Liver (tissue), 9 donors: ENCODE results near the gene LRRN1. TPM values are rescaled to one million over a fixed set of nuclear protein-coding genes. Genes with fewer than 3 reads are reported as not detected.
A peak's percentile ranks its signal among the peaks of the same experiment; 100 is the strongest.

Experiments used
- DNase-seq: peaks from one replicate; pipeline ENCODE4 v3.0.0-alpha.2; 2017; ENCODE audit warnings: low spot score
- H3K27ac ChIP-seq, 2 donors: one replicate each; pipeline ENCODE4 v1.7.0; 2013; ENCODE audit warnings: inconsistent platforms in 2 of 2, low read length in 2 of 2, control low read depth in 1 of 2, low read depth in 1 of 2, mild to moderate bottlenecking in 1 of 2
- H3K27me3 ChIP-seq, 4 donors: one replicate each; pipeline versions ENCODE4 v1.6.1 to v1.7.0; 2013; ENCODE audit warnings: low read length in 3 of 4, inconsistent platforms in 1 of 4, mild to moderate bottlenecking in 1 of 4, moderate library complexity in 1 of 4; ENCODE audit not compliant: control insufficient read depth in 4 of 4, insufficient read depth in 4 of 4
- H3K36me3 ChIP-seq, 4 donors: one replicate each; pipeline versions ENCODE4 v1.6.1 to v1.7.0; 2013; ENCODE audit warnings: low read length in 3 of 4, mild to moderate bottlenecking in 3 of 4, low read depth in 1 of 4, moderate library complexity in 1 of 4; ENCODE audit not compliant: control insufficient read depth in 4 of 4, insufficient read depth in 3 of 4
- H3K4me1 ChIP-seq, 4 donors: one replicate each; pipeline versions ENCODE4 v1.6.1 to v1.7.0; 2013; ENCODE audit warnings: low read length in 3 of 4, mild to moderate bottlenecking in 3 of 4, moderate library complexity in 1 of 4; ENCODE audit not compliant: control insufficient read depth in 4 of 4, insufficient read depth in 4 of 4
- H3K4me3 ChIP-seq, 3 donors: one replicate each; pipeline versions ENCODE4 v1.6.1 to v1.7.0; 2013; ENCODE audit warnings: low read length in 3 of 3, control low read depth in 1 of 3, low read depth in 1 of 3, mild to moderate bottlenecking in 1 of 3
- H3K9ac ChIP-seq, 2 donors: one replicate each; pipeline ENCODE4 v1.7.0; 2013; ENCODE audit warnings: low read length in 2 of 2, mild to moderate bottlenecking in 2 of 2, moderate library complexity in 2 of 2, control low read depth in 1 of 2, low read depth in 1 of 2
- H3K9me3 ChIP-seq, 4 donors: one replicate each; pipeline versions ENCODE4 v1.6.1 to v1.7.0; 2013; ENCODE audit warnings: low read length in 3 of 4; ENCODE audit not compliant: control insufficient read depth in 4 of 4
- CTCF ChIP-seq: fragments of 150-350 bp; IDR thresholded peaks from 2 replicates; pipeline ENCODE4 v1.5.1; 2017; ENCODE audit warnings: improper control_type of control experiment, low read depth, low read length; ENCODE audit not compliant: missing input control
- HNF4A ChIP-seq, 2 donors: conservative IDR thresholded peaks; 2 replicates each; pipeline ENCODE4 v1.6.1; 2016; ENCODE audit warnings: antibody characterized with exemption in 2 of 2, mild to moderate bottlenecking in 2 of 2
- HNF4G ChIP-seq: IDR thresholded peaks from 2 replicates; pipeline ENCODE4 v1.6.1; 2016; ENCODE audit warnings: antibody characterized with exemption
- JUND ChIP-seq, 2 donors: IDR thresholded peaks; 2 replicates each; pipeline ENCODE4 v1.6.1; 2016; ENCODE audit warnings: antibody characterized with exemption in 2 of 2
- MAX ChIP-seq: IDR thresholded peaks from 2 replicates; pipeline ENCODE4 v1.6.1; 2016; ENCODE audit warnings: antibody characterized with exemption
- NR2F2 ChIP-seq: IDR thresholded peaks from 2 replicates; pipeline ENCODE4 v1.6.1; 2016; ENCODE audit warnings: antibody characterized with exemption
- RAD21 ChIP-seq, 2 donors: IDR thresholded peaks; 2 replicates each; pipeline ENCODE4 v1.6.1; 2016; ENCODE audit warnings: antibody characterized with exemption in 2 of 2, mild to moderate bottlenecking in 2 of 2
- RXRA ChIP-seq, 2 donors: IDR thresholded peaks; 2 replicates each; pipeline ENCODE4 v1.6.1; 2017 to 2018; ENCODE audit warnings: antibody characterized with exemption in 2 of 2, mild to moderate bottlenecking in 1 of 2
- SP1 ChIP-seq: IDR thresholded peaks from 2 replicates; pipeline ENCODE4 v1.6.1; 2018; ENCODE audit warnings: antibody characterized with exemption, mild to moderate bottlenecking
- TAF1 ChIP-seq: conservative IDR thresholded peaks from 2 replicates; pipeline ENCODE4 v1.6.1; 2016; ENCODE audit warnings: antibody characterized with exemption, mild to moderate bottlenecking
- WGBS: extraction: QIAGEN DNeasy Blood & Tissue Kit; methylation state at CpG from one replicate; pipeline ENCODE4 v1.1.7; 2013; 5-methylcytosine and 5-hydroxymethylcytosine counted together
- polyA plus RNA-seq, 2 donors: library from polyadenylated mRNA; stranded (reverse) in 1 of 2; unstranded in 1 of 2; fragments of 200-250 nt in 1 of 2; fragments of >200 nt in 1 of 2; fragmentation: Nextera tagmentation in 1 of 2; extraction: Ambion mirVana in 1 of 2; gene quantifications; one replicate each; pipeline versions ENCODE4 v1.2.1 to v1.2.3, GENCODE V29; 2013 to 2015
- total RNA-seq, 2 donors: library from RNA; depleted of rRNA; stranded (reverse); fragments of >200 nt; gene quantifications; one replicate each; pipeline ENCODE4 v1.2.3, GENCODE V29; 2014
- TF ChIP-seq, protein P1 (sequence below): IDR thresholded peaks from 2 replicates; pipeline ENCODE4 v1.6.1; 2016; ENCODE audit warnings: antibody characterized with exemption
- TF ChIP-seq, protein P2 (sequence below): IDR thresholded peaks from 2 replicates; pipeline ENCODE4 v1.6.1; 2016; ENCODE audit warnings: antibody characterized with exemption
- donor health status: healthy.
- donor health status: healthy.
- donor health status: healthy.
- donor health status: healthy.
- donor health status: healthy.

LRRN1 gene
- total and polyA plus RNA-seq, 4 donors = 0.14 to 0.59 (median 0.27) TPM

DNA sequence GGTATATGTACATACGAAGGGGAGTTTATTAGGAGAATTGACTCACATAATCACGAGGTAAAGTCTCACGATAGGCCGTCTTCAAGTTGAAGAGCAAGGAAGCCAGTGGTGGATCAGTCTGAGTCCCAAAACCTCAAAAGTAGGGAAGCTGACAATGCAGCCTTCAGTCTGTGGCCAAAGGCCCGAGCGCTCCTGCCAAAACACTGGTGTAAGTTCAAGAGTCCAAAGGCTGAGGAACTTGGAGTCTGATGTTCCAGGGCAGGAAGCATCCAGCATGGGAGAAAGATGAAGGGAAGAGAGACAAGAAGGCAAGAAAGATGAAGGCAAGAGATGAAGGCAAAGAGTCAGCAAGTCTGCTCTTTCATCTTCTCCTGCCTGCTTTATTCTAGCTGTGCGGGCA lies 16.8 kb upstream of the LRRN1 start:
- Histone ChIP-seq H3K9me3 (no peaks in the 10 kb centered on the region), H3K4me1 (no peaks in the 10 kb centered on the region)
- 59% methylated on average over 7 of the region's 7 CpGs for WGBS

DNA sequence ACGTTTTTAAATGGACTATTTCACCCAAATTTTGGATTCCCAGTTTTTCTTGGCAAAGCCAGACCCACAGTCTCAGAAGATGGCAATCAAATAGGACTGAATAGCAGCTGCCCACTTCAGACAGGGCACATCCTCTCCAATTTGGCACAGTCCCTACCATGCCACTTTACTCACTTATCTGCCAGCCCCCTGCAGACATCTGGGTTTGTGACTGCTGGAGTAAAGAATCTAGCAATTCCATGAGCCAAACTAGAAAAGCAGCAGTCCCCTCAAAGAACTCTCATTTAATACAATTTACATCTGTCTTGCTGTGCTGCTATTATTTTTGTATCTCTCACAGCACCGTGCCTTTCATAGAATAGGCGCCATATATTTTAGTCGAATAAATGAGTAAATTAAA lies 16.0 kb upstream of the LRRN1 start:
- no peaks in the 10 kb centered on the region for H3K36me3 ChIP-seq
- TF ChIP-seq CTCF = no peak
- no peak for TF ChIP-seq TAF1
- TF ChIP-seq, protein P1, sequence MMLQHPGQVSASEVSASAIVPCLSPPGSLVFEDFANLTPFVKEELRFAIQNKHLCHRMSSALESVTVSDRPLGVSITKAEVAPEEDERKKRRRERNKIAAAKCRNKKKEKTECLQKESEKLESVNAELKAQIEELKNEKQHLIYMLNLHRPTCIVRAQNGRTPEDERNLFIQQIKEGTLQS = no peak
- TF ChIP-seq RAD21 (IDR thresholded peaks at IDR 0.05) = no peak
- no peak for TF ChIP-seq RXRA (IDR thresholded peaks at IDR 0.05)
- TF ChIP-seq, protein P2, sequence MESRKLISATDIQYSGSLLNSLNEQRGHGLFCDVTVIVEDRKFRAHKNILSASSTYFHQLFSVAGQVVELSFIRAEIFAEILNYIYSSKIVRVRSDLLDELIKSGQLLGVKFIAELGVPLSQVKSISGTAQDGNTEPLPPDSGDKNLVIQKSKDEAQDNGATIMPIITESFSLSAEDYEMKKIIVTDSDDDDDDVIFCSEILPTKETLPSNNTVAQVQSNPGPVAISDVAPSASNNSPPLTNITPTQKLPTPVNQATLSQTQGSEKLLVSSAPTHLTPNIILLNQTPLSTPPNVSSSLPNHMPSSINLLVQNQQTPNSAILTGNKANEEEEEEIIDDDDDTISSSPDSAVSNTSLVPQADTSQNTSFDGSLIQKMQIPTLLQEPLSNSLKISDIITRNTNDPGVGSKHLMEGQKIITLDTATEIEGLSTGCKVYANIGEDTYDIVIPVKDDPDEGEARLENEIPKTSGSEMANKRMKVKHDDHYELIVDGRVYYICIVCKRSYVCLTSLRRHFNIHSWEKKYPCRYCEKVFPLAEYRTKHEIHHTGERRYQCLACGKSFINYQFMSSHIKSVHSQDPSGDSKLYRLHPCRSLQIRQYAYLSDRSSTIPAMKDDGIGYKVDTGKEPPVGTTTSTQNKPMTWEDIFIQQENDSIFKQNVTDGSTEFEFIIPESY = no peak
- TF ChIP-seq SP1 = no peak
- no peak for TF ChIP-seq HNF4G
- no peak for TF ChIP-seq NR2F2
- DNase-seq = no peak
- no peaks in the 10 kb centered on the region for H3K9me3 ChIP-seq
- no peak overlapping the region for H3K4me3 ChIP-seq
- no peaks in the 10 kb centered on the region for H3K4me1 ChIP-seq
- WGBS = 91% methylated on average over 4 of the region's 4 CpGs
- no peak overlapping the region for H3K9ac ChIP-seq
- H3K27me3 ChIP-seq = no peaks in the 10 kb centered on the region
- H3K27ac ChIP-seq = no peak overlapping the region

More for the DNA sequence above, 16.8 kb upstream of the LRRN1 start:
- H3K27me3 ChIP-seq = no peaks in the 10 kb centered on the region
- no peak overlapping the region for H3K9ac ChIP-seq
- TF ChIP-seq MAX (no peak), JUND (IDR thresholded peaks at IDR 0.05) (no peak), HNF4G (peak; percentile 26), HNF4A (conservative IDR thresholded peaks at IDR 0.05) (peak; percentile 70 to 84), RAD21 (IDR thresholded peaks at IDR 0.05) (no peak), RXRA (IDR thresholded peaks at IDR 0.05) (peak; percentile 10 to 19)
- no peak overlapping the region for H3K4me3 ChIP-seq
- DNase-seq = no peak
- H3K27ac ChIP-seq = no peak overlapping the region
- H3K36me3 ChIP-seq = no peaks in the 10 kb centered on the region

GRCh38 chr3:3783696-3784095 lies 15.5 kb upstream of the LRRN1 start:
- Histone ChIP-seq H3K4me1 (no peaks in the 10 kb centered on the region), H3K27ac (no peak overlapping the region), H3K27me3 (no peaks in the 10 kb centered on the region), H3K36me3 (no peaks in the 10 kb centered on the region), H3K9ac (no peak overlapping the region), H3K9me3 (no peaks in the 10 kb centered on the region), H3K4me3 (no peak overlapping the region)
- DNase-seq = no peak
- 84% methylated on average over 5 of the region's 5 CpGs for WGBS
- TF ChIP-seq JUND (IDR thresholded peaks at IDR 0.05) (no peak), HNF4G (no peak), SP1 (no peak)
